Daoy (cell line): Measurements from ENCODE around the gene C11orf52. TPM values are rescaled to one million over a fixed set of nuclear protein-coding genes. Genes with fewer than 3 reads are reported as not detected.
A peak's percentile ranks its signal among the peaks of the same experiment; 100 is the strongest.
"Not testable (repeated sequence)": the region's sequence is repeated elsewhere in the genome, so short reads cannot be mapped to it uniquely, and the experiment has no call there.

Experiments
- DNase-seq: peaks from one replicate; pipeline ENCODE4 v3.0.0-alpha.2; 2015; ENCODE audit warnings: low read depth
- total RNA-seq: library from RNA; depleted of rRNA; stranded (reverse); fragments of >200 nt; shearing (Covaris generic); gene quantifications from 2 replicates; pipeline ENCODE4 v1.2.3, GENCODE V29; 2014; rRNA removed

C11orf52 gene, protein sequence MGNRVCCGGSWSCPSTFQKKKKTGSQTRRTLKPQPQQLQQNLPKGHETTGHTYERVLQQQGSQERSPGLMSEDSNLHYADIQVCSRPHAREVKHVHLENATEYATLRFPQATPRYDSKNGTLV
- not detected in 2 replicates for total RNA-seq

DNA sequence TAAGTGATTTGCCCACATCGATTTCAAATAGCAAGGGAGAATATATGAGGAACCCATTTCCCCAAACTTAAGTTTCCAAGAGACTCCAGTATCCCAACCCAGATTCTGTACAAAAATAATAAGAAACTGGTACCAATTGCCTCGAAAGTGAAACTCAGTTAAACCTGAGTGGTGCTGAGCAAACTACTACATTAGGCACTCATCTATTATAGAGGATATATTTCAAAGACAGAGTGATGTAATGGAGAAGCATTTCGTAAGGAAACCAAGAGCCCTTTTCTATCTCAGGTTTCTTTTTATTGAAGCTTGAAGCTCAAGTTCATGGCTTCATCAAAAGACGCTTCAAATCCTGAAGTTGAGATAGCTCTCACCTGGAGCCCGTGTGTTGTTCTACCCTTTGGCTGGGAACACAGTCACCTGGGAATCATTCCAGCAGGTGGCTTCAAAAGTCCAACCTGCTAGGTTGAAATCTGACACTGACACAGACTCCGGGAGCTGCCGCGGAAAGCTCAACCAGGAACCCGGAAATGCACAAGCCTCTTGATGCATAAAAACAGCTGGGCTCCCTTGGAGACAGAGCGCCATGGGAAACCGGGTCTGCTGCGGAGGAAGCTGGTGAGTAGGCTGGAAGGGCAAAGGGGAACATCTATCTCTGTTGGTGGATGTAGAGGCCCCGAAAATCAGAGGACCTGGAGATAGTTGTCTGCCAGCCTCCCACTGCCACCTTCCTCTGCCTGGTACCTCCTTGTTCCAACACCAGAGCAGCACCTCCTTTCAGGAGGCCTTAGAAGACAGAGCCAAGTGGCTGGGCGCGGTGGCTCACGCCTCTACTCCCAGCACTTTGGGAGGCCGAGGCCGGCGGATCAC, at the start of gene C11orf52:
Gene C11orf52, plus strand, starts transcription at position 524 of the 867 bp plus-strand sequence. Its CDS starts 60 bp downstream, at position 584.
- no peak for DNase-seq

DNA sequence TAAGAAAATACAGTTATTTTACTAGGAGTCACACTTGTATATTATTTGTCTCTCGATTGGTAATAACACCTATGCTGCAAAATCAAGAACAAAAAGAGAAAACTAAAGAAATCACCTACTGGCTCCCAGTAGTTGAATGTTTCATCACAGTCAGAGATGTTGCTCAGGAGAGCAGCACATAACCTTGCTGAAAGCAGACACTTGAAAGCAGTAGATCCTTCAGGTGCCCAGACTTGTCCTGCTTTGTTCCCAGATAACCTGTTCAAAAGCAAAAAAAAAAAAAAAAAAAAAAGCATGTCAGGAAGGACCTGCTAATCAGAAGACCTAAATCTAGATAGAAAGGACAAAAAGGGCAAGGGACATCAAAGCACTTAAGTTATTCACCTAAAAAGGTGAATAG, 48.6 kb upstream of the C11orf52 start:
- DNase-seq: no peak

DNA sequence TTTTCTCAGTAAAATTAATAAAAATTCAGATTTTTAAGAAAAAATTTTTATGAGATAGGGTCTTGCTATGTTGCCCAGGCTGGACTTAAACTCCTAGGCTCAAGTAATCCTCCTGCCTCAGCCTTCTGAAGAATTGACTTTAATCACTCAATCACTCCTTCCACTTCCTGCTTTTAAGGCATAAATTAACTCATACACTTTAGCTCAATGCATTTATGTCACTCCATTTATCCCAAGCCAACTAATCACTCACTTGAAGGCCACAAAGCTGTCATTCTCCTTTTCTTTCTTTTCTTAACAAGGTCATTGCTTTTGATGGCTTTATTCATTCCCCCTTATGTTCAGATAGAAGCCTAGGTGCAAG, 48.2 kb upstream of the C11orf52 start:
- DNase-seq: no peak

GRCh38 chr11:111870886-111871692, 47.6 kb upstream of the C11orf52 start, which contains the start of gene ALG9:
TSS of gene ALG9 (minus strand) at chr11:111871581. CDS start at chr11:111871482, 99 bp downstream.
- peak; percentile 82 for DNase-seq

DNA sequence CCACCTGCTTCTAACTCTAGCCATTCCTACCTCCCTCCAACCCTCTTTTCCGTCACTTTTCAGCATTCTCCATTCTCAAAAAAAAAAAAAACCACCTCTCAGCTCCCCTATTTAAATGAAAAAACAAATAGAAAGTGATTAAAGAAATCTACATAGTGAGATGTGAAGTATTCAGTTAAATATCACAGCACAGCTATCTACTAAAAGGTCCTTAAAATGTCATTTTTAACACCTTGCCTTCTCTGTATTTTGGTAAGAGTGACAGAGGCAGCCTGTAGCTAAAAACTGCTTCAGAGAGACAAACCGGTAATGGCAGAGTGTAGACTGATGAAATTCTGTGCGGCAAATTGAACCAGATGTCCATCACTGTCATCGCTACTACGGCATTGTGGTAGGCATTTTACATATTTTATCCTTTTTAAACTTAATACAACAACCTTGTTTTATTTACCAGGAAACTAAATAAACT, 47.0 kb upstream of the C11orf52 start:
- no peak for DNase-seq

DNA sequence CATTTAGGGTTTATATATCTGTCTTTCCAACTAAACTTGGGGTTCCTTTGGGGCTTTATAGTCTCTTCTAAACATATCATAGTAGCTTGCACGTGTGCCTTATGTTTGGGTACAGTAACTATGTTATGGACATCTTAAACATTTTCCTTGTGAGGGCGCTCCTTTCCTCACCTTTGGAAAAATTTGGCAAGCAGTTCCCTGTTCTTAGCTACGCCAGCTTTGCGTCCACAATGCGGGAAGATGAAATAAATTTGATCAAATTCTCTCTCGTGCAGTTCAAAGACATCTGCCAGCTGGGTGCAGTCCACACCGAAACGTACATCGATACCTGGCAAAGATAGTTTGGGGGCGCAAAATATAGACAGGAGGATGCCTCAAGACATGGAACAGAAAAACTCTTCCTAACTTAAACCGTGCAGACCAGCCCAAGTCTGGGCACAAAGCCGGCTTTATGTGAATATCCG, 40.3 kb upstream of the C11orf52 start:
- DNase-seq: no peak

GRCh38 chr11:111878849-111879636, 39.7 kb upstream of the C11orf52 start, which contains the start of the genes CFAP68 and FDXACB1:
TSS of gene CFAP68 (plus strand) at chr11:111879541. CDS start at chr11:111879561, 20 bp downstream.
TSS of gene FDXACB1 (minus strand) at chr11:111879165. CDS start at chr11:111879132, 33 bp downstream.
- peak; percentile 97 for DNase-seq

GRCh38 chr11:111879637-111879960, 39.1 kb upstream of the C11orf52 start:
- no peak for DNase-seq

DNA sequence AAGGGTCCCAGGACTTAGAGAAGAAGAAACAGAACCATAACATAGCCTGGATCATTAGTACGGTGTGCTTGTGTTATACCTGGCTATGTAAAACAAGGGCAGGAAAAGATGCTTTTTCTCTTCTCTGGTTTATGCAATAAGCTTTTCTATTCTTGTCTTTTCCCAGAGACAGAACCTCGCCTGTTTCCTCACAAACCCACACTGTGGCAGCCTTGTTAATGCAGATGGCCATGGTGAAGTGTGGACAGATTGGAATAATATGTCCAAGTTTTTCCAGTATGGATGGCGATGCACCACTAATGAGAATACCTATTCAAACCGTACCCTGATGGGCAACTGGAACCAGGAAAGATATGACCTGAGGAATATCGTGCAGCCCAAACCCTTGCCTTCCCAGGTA, 36.5 kb upstream of the C11orf52 start:
- DNase-seq: no peak

GRCh38 chr11:111885053-111885452, 33.7 kb upstream of the C11orf52 start:
- DNase-seq: not testable (repeated sequence)

- no peak for DNase-seq
These were observed 32.7 kb upstream of the C11orf52 start for GRCh38 chr11:111886032-111886431.

- no peak for DNase-seq
These were observed 31.9 kb upstream of the C11orf52 start for GRCh38 chr11:111886844-111887243.

DNA sequence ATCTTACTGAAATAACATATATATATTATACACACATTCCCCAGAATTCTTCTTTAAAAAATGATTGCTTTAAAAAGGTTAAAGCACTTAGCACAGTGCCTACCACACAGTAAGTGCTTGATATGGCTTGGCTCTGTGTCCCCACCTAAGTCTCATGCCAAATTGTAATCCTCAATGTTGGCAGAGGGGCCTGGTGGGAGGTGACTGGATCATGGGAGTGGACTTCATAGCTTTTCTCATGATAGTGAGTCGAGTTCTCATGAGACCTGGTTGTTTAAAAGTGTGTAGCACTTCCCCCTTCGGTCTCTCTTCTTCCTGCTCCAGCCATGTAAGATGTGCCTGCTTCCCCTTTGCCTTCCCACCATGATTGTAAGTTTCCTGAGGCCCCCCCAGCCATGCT, 13.3 kb upstream of the C11orf52 start:
- DNase-seq: no peak

DNA sequence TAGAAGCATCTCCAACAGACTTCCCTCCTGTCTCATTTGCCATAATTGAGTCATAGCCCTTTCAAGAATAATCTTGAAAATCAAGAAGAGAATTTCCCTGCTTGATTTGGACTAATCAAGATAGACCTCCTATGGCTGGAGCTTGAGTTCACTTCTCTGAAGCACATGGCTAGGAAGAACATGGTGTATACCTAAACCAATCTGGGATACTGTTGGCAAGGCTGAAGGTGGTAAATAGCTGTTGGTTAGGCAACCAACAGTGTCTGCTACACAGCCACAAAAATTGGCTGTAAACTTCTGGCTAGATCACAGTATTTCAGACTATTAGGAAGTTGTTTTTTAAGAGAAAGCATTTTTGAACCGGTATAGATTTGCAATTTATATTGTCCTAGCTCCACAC, 12.0 kb upstream of the C11orf52 start:
- DNase-seq: no peak

- no peak for DNase-seq
These were observed 9.9 kb upstream of the C11orf52 start for GRCh38 chr11:111908639-111909305.

DNA sequence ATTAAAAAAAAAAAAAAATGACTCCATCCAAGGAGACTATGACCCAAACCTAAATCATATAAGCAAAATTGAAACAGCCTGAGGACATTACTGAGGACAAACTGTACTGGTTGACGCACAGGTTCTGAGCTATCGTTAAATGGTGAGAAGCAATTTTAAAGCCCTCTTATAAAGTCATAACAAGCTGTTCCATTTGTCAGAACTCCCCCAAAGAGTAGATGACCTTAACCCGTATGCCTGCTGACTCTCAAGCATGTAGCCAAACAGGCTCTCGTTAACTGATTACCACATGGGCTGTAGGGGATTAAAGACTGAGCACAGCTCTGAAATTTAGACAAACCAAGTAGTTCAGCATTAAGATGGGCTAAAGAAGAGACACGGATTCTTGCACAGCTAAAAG, 9.3 kb upstream of the C11orf52 start:
- DNase-seq: no peak

- no peak for DNase-seq
These were observed 7.8 kb upstream of the C11orf52 start for GRCh38 chr11:111910676-111911562.

- no peak for DNase-seq
These were observed 6.9 kb upstream of the C11orf52 start, which contains the start of gene CRYAB for GRCh38 chr11:111911563-111912401. TSS of gene CRYAB (minus strand) at chr11:111911770. CDS start at chr11:111911724, 46 bp downstream.

- DNase-seq: no peak
These were observed 6.2 kb upstream of the C11orf52 start, which contains the start of gene HSPB2 for GRCh38 chr11:111912535-111912934. TSS of gene HSPB2 (plus strand) at chr11:111912734. CDS start at chr11:111912830, 96 bp downstream.
